T1000 (cell line): ENCODE results near the gene CPAMD8.

Experiments used
- DNase-seq: peaks from one replicate; lab custom pipeline; 2025; ENCODE audit warnings: mixed read lengths; lab: John Stamatoyannopoulos, UW

CPAMD8 gene

GRCh38 chr19:16892868-16893685, 133.5 kb downstream of the CPAMD8 start:
- DNase-seq: no peak

GRCh38 chr19:16892436-16892835, 134.2 kb downstream of the CPAMD8 start:
- DNase-seq: no peak

- DNase-seq: no peak
Measured at GRCh38 chr19:16891696-16892382, 134.8 kb downstream of the CPAMD8 start.

- DNase-seq: no peak
Measured at GRCh38 chr19:16890461-16891184, 136.0 kb downstream of the CPAMD8 start.

- DNase-seq: no peak
Measured at GRCh38 chr19:16889883-16890460, 136.6 kb downstream of the CPAMD8 start.

GRCh38 chr19:16889366-16889882, 137.2 kb downstream of the CPAMD8 start:
- no peak for DNase-seq

DNA sequence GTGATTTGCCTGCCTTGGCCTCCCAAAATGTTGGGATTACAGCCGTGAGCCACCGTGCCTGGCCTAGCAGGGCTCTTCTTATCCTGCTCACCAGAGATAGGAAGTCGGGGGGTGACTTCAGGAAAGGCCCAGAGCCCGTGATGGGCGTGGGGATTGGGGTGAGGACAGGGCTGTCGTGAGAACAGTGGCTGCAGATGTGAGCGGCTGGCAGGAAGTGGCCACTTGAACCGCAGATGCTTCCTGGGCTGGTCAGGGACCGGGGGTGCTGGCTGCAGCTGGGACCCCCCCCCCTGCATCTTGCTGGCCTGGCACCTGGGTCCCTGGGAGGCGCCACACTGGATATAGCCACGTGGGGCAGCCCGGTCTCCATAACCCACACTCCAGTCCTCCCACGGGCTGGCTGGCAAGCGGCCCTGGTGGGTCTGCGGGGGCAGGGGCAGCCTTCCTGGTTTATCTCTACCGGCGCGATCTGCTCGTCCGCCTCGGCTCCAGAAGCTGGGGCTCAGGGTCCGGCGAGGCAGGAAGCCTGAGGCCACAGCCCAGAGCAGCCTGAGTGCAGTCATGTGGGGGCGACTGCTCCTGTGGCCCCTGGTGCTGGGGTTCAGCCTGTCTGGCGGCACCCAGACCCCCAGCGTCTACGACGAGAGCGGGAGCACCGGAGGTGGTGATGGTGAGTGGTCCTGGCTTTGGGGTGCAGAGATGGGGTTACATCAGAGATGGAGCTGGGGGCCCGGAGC, 137.8 kb downstream of the CPAMD8 start, which contains the start of gene F2RL3:
F2RL3 (plus strand) TSS at position 371 of the 737 bp plus-strand sequence; CDS start at position 562, 191 bp downstream.
- no peak for DNase-seq

- no peak for DNase-seq
Measured at GRCh38 chr19:16887353-16888265, 139.0 kb downstream of the CPAMD8 start.

GRCh38 chr19:16886305-16886880, 140.2 kb downstream of the CPAMD8 start:
- DNase-seq: no peak

GRCh38 chr19:16885166-16885565, 141.4 kb downstream of the CPAMD8 start:
- no peak for DNase-seq

DNA sequence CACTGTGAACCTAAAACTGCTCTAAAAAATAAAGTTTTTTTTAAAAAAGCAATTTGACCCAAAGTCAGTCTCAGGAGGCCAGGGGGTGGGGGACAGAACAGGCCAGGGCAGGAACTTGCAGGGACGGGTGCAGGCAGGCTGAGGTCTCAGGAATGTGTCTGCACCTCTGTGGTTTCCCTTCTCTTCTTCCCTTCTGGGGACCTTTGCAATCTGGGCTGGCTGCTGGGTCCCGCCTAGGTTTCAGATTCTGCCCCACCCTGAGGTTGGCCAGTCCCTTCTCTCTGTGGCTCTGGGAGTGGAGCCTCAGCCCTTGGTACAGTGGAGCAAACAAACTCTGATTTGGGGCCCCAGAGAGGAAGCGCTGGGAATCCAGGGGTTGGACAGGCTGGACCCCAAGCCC, 143.1 kb downstream of the CPAMD8 start:
- no peak for DNase-seq

DNA sequence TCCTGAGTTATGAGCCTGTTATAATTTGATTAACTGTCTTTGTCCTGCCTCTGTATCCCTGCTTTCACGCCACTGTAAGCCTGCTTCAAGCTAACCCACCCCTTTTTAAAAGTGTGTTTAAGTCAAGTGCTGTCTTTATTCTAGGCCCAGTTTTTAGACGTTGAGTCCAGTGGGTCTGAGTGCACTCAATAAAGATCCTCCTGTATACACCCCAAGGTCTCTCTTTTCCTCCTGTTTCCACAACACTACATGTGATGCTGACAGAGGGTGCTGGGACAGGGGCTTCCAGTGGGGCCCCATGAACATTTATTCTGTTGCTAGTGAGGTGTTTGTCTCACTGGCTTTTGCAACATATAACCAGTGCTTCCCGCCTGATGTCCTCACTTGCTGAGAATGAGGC, 144.5 kb downstream of the CPAMD8 start:
- no peak for DNase-seq

GRCh38 chr19:16880884-16881554, 145.6 kb downstream of the CPAMD8 start:
- DNase-seq: no peak

DNA sequence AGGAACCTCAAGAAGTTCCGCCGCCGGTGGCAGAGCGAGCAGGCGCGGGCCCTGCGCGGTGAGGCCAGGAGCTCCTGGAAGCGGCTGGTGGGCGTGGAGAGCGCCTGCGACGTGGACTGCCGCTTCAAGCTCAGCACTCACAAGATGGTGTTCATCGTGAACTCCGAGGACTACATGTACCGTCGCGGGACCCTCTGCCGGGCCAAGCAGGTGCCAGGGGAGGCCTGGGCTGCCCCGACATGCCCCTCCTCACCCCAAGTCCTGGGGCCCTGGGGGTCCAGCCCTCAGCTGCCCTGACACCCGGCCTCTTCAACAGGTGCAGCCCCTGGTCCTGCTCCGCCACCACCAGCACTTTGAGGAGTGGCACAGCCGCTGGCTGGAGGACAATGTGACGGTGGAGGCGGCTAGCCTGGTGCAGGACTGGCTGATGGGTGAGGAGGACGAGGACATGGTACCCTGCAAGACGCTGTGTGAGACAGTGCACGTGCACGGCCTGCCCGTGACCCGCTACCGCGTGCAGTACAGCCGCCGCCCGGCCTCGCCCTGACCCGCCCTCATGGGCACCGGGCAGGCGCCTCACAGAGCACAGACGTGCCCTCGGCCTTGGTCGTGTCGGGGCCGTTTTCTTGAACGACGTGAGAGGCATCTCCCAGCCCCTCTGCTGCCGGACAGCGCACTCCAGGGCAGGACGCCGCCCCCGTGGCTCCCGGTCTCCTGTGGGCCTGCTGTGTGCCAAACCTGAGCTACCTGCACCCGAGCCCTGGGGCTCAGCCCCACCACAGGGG, 148.2 kb downstream of the CPAMD8 start:
- DNase-seq: no peak

DNA sequence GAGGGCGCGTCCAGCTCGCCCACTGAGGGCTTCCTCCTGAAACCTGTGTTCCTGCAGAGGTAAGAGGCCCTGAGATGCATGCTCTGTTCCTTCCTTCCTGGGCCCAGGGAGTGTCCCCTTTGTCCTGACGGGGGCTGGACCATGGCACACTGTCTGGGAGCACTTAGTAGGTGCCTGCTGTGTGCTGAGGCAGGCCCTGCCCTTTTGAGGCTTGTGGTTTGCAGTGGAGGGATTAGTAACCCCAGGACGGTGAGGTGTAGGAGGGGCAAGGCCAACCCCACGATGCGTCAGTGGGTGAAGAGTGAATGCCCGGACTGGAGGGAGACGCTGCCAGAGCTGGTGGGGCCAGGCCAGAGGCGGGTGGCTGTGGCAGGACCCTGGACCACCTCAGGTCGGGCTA, 149.0 kb downstream of the CPAMD8 start:
- DNase-seq: no peak

GRCh38 chr19:16876904-16877361, 149.7 kb downstream of the CPAMD8 start:
- no peak for DNase-seq

- DNase-seq: no peak
Measured at GRCh38 chr19:16875584-16876555, 150.7 kb downstream of the CPAMD8 start.
